ENCODE measurements around the gene PIN1.

PIN1 gene

DNA sequence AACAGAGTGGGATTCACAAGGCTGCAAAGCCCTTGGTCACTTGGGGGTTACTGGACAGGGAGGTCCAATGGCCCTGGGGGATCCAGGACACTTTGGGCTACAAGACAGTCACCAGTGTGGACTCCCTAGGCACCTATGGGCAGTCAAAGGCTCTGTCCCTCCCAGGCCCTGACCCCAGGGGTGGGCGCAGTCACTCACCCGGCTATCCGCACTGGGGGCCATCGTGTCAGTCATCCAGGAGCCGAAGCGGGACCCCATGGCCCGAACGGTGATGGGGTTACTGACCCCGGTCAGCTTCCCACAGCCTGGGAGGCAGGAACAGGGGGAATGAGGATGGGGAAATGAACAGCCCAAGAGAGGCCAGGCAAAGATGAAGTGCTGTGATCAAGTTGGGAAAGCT lies 21.5 kb downstream of the PIN1 start:
- DNase-seq (ENCODE audit: low read depth in 2 of 2): no peak

GRCh38 chr19:9857076-9857721 lies 22.1 kb downstream of the PIN1 start:
- no peak for DNase-seq (ENCODE audit: low read depth in 2 of 2)

DNA sequence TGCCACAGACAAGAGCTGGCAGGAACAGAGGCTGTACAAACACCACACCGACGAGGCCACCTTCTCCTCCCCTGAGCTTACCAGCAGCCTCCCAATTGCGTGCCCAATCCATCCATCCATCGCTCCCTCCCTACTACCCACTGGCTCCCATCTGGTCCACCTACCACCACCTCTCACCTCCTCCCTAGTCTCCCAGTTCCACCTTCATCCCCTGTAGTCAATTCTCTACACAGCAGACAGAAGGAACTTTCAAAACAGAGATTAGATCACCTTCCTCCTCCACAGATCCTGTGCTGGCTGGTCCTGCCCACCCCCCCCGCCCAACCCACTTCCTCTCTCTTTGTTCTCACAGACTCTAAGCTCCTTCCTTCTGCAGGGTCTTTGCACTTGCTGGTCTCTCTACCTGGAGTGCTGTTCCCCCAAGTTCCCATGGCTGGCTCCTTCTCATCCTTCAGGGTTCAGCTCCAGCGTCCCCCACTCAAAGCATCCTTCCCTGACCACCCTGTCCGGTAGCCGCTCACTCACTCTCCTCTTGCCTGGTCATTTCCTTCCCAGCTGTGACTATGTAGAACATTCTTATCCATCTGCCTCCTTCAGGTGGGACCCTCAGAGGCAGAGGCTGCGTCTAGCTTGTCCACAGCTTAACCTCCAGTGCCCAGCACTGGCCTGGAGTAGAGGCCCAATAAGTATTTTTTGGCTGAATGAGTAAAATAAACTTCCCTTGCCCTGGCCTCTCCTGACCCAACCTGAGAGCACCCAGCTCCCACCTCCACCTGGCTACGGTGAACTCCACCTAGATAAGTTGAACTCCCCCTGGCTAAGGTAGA lies 23.0 kb downstream of the PIN1 start:
- no peak for DNase-seq (ENCODE audit: low read depth in 2 of 2)

GRCh38 chr19:9858766-9859165 lies 23.6 kb downstream of the PIN1 start:
- no peak for DNase-seq (ENCODE audit: low read depth in 2 of 2)

DNA sequence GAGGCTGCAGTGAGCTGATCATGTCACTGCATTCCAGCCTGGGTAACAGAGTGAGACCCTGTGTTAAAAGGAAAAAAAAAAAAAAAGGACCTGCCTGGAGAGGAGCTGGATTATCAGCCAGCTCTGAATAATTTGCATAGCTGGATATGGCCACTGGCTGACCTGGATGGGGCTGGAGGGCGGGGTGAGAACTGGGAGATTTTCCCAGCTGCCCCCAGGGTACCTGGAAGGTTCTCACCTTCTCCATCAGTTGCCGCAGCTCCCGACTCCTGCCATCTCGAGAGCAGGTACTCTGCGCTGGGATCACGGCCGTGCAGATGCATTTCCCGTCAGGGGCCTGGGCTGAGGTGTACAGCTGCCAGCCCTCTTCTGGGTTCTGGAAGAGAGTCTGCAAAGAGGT lies 25.3 kb downstream of the PIN1 start:
- no peak for DNase-seq (ENCODE audit: low read depth in 2 of 2)

DNA sequence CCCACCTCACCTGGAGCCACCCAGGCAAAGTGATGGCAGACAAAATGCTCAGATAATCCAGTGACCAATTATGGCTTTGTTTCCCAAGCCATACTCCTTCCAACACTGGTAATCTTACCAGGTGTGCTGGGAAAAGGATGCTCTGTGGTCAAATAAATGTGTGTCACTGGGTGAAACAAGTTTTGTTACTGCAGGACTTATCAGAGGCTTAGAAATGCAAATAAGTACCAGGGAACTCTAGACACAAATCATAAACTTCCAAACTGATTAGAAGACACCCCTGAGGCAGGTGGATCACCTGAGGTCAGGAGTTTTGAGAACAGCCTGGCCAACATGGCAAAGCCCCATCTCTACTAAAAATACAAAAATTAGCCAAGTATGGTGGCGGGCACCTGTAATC lies 26.4 kb downstream of the PIN1 start:
- no peak for DNase-seq (ENCODE audit: low read depth in 2 of 2)

DNA sequence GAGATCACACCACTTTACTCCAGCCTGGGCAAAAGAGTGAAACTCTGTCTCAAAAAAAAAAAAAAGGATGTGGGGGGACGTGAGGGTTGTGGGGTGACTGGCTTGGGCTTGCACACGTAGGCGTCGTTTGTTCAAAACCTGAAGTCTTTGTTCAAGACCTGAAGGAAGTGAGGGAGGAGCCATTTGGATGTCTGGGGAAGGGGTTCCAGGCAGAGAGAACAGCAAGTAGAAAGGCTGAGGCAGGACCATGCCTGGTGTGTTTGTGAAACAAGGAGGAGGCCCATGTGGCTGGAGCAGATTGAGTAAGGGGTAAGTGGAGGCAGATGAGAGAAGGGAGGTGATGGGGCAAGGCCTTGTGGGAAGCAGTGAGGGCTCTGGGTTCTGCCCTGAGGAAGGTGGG lies 27.8 kb downstream of the PIN1 start:
- no peak for DNase-seq (ENCODE audit: low read depth in 2 of 2)

GRCh38 chr19:9863759-9864158 lies 28.6 kb downstream of the PIN1 start:
- no peak for DNase-seq (ENCODE audit: low read depth in 2 of 2)

- DNase-seq (ENCODE audit: low read depth in 2 of 2): no peak
Measured at GRCh38 chr19:9865732-9866501, 30.8 kb downstream of the PIN1 start.

DNA sequence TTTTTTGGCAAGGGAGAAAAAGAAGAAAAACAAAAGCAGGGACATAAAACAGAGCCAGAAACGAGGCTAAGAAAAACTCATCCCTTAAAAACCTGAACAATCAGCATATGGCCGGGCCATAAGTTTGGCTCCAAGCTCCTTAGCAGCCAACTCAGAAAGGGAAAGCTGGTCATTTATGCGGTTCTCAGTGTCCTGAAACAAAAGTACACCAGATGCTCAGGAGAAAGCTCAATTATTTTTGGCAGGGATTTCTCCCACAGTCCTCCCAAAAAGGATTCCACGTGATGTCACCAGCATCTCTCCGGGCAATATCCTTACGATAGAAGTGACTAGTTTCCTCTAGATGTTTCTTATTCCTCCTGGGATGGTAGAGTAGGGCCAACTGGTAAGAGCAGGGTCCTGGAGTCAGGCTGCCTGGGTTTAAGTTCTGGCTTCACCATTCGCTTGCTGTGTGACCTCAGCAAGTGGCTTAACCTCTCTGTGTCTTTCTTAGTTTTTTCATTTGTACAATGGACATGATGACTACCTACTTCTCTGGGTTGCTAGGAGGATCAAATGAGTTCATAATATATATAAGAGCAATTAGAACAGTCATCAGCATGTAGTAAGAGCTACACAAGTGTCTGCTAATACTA lies 34.0 kb downstream of the PIN1 start:
- DNase-seq (ENCODE audit: low read depth in 2 of 2): no peak

DNA sequence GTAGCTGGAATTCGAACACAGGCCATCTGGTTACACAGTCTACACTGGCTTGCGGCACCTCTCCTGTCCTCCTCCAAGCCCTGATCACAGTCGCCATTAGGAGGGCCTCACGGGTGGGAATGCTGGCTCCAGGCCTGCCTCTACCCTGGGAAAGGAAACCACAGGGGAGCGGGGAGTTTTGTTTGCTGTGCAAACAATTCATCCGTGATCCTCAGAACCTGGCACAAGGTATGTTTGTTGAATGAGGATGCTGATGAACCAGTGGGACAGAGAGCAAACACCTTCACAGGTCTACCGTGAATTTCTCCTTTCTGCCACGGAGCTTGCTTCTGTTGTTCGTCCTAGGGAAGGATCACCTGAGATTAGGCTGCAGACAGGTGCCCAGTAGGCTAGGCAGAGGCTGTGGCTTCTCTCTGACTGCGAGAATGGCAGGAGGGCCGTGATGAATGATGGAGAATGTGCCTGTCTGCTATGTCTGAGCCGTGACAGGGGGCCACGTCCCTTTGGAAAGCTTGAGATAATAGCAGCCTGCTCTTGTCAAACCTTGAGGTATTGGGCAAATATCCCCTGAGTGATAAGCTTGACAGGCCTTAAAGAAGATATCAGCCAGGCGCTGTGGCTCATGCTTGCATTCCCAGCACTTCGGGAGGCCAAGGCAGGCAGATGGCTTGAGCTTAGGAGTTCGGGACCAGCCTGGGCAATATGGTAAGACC lies 36.7 kb downstream of the PIN1 start:
- no peak for DNase-seq (ENCODE audit: low read depth in 2 of 2)

DNA sequence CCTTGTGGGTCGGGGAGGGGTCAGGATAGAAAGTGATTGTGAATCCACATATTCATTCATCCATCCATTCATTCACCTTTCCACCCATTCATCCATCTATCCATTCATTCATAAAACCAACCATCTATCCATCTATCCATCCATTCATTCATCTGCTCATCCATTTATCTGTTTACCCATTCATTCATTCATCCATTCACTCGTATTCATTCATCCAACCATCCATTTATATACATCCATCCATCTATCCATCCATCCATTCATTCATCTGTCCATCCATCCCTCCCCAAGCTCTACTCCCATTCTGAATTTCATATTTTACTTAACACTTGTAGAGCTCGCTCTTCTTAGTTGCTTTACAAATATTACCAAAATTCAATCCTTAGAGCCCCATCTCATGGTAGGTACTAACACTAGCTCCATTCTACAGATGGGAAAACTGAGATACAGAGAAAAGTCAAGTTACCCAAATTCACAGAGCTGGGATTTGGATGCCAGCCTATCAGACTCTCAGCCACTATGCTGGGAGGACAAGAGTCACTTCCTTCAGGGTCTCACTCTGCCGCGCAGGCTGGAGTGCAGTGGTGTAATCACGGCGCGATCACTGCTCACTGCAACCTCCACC lies 37.6 kb downstream of the PIN1 start:
- no peak for DNase-seq (ENCODE audit: low read depth in 2 of 2)

DNA sequence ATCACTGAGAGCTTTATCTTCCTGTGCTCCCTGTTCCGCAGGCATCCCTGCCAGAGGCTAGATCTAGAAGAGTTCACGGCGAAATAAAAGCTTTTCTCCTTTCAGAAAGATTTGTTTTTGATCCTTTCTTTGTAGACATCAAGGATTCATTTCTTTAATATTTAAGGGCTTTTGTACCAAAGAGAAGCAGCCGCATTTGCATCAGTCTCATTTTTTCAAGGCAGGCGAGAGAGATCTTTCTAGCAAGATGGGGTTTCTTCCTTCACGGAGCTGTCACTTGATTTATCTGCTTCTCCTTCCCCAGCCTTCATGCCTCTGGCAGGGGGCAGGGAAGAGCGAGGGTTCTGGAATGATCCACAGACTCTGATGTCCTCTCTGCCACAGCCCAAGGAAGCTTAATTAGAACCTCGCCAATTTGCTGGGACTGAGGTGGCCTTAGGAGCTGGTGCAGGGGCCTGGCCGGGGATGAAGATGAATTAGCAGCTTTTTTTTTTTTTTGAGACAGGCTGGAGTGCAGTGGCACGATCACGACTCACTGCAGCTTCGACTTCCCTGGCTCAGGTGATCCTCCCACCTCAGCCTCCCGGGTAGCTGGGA lies 40.0 kb downstream of the PIN1 start:
- DNase-seq (ENCODE audit: low read depth in 2 of 2): no peak

GRCh38 chr19:9875796-9876195 lies 40.7 kb downstream of the PIN1 start:
- DNase-seq (ENCODE audit: low read depth in 2 of 2): no peak

- DNase-seq (ENCODE audit: low read depth in 2 of 2): no peak
Measured at GRCh38 chr19:9877780-9878510, 42.8 kb downstream of the PIN1 start.

- no peak for DNase-seq (ENCODE audit: low read depth in 2 of 2)
Measured at GRCh38 chr19:9878511-9879196, 43.5 kb downstream of the PIN1 start.

DNA sequence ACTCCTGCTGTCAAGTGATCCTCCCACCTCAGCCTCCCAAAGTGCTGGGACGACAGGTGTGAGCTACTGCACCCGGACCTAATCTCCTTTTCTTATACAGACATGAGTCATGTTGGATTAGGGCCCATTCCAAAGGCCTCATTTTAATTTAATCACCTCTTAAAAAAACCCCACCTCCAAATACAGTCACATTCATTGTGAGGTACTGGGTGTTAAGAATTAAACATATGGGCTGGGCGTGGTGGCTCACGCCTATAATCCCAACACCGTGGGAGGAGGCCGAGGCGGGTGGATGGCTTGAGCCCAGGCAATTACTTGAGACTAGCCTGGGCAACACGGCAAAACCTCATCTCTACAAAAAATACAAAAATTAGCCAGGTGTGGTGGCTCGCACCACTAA lies 46.6 kb downstream of the PIN1 start:
- no peak for DNase-seq (ENCODE audit: low read depth in 2 of 2)

DNA sequence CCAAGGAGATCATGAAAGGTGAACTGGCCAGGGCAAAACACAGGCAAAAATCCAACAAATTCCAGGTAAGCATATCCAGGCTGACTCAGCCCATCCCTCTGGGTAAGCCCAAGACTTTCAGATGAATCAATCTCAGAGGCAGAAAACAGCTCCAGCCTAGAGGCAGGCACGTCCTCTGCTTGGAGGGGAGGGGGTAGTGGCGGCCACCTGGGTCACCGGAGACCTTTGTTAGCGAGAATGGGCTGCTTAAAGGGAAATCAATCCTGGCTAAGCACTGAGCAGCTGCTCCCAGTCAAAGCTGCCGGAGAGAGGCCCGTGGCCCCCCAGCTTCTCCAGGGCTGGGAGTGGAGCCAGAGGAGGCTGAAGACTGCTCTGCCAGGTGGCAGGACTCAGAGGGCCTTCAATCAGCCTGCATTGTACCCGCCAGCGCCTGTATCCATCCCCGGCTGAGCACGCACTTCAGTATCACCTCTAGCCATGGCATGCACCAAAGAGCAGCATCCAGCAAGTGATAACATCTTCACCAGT lies 48.2 kb downstream of the PIN1 start:
- DNase-seq (ENCODE audit: low read depth in 2 of 2): no peak

DNA sequence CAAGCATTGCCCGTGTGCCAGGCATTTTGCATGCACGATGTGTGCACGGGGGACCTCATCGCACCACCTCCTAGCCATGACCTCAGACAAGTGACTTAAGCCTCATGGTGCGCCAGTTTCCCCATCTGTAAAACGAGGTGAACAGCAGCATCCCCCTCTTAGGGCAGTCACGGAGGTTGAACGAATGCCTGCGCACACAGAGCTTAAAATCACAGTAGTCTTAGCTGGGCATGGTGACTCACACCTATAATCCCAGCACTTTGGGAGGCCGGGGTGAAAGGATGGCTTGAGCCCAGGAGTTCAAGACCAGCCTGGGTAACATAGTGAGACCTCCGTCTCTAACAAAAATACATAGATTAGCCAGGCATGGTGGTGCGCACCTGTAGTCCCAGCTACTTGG lies 48.6 kb downstream of the PIN1 start:
- no peak for DNase-seq (ENCODE audit: low read depth in 2 of 2)

Data from stimulated activated CD4-positive, alpha-beta T cell treated with anti-CD3 and anti-CD28 coated beads, Interleukin-15, amount 100 ng/mL, for 48 hours (primary cell).